H9 (cell line): Measurements from ENCODE around the gene EPB41L2. TPM values are rescaled to one million over a fixed set of nuclear protein-coding genes. Genes with fewer than 3 reads are reported as not detected.

Source experiments
- DNase-seq: peaks from one replicate; pipeline ENCODE4 v3.0.0-alpha.2; 2017
- H2AFZ ChIP-seq: one replicate; pipeline ENCODE4 v1.6.1; 2013; ENCODE audit warnings: mild to moderate bottlenecking, low read length, control low read depth, moderate library complexity
- H2AK5ac ChIP-seq: 2 replicates; pipeline ENCODE4 v1.6.1; 2013; ENCODE audit warnings: low read length, control low read depth, mixed read lengths; ENCODE audit not compliant: insufficient read length
- H2BK120ac ChIP-seq: one replicate; pipeline ENCODE4 v1.6.1; 2013; ENCODE audit warnings: low read depth, mild to moderate bottlenecking, low read length, control low read depth, inconsistent platforms; ENCODE audit not compliant: poor library complexity, severe bottlenecking
- H2BK12ac ChIP-seq: 2 replicates; pipeline ENCODE4 v1.6.1; 2013; ENCODE audit warnings: low read length, control low read depth, mixed read lengths, low read depth; ENCODE audit not compliant: insufficient read length
- H2BK15ac ChIP-seq: 2 replicates; pipeline ENCODE4 v1.6.1; 2013; ENCODE audit warnings: low read depth, low read length, control low read depth
- H2BK20ac ChIP-seq: one replicate; pipeline ENCODE4 v1.6.1; 2013; ENCODE audit warnings: low read depth, mild to moderate bottlenecking, low read length, control low read depth, inconsistent platforms; ENCODE audit not compliant: poor library complexity, severe bottlenecking
- H2BK5ac ChIP-seq: 2 replicates; pipeline ENCODE4 v1.6.1; 2013; ENCODE audit warnings: low read length, control low read depth, mixed read lengths; ENCODE audit not compliant: insufficient read length
- H3K14ac ChIP-seq: 2 replicates; pipeline ENCODE4 v1.6.1; 2013; ENCODE audit warnings: low read length, control low read depth; ENCODE audit not compliant: insufficient read depth
- H3K18ac ChIP-seq: 2 replicates; pipeline ENCODE4 v1.6.1; 2013; ENCODE audit warnings: low read depth, mild to moderate bottlenecking, mixed read lengths, low read length, control low read depth; ENCODE audit not compliant: insufficient read length
- H3K23ac ChIP-seq: 2 replicates; pipeline ENCODE4 v1.6.1; 2013; ENCODE audit warnings: low read length, control low read depth, mixed read lengths, low read depth; ENCODE audit not compliant: insufficient read length
- H3K23me2 ChIP-seq: 2 replicates; pipeline ENCODE4 v1.6.1; 2013; ENCODE audit warnings: low read depth, mild to moderate bottlenecking, mixed read lengths, low read length, control low read depth; ENCODE audit not compliant: insufficient read length, poor library complexity, severe bottlenecking
- H3K27ac ChIP-seq: 2 replicates; pipeline ENCODE4 v1.5.1; 2013; ENCODE audit warnings: low read length, control low read depth, mixed read lengths, low read depth; ENCODE audit not compliant: insufficient read length
- H3K27me3 ChIP-seq: 2 replicates; pipeline ENCODE4 v1.6.1; 2013; ENCODE audit warnings: low read length, control low read depth, inconsistent platforms; ENCODE audit not compliant: insufficient read depth
- H3K4ac ChIP-seq: 2 replicates; pipeline ENCODE4 v1.6.1; 2013; ENCODE audit warnings: low read depth, mild to moderate bottlenecking, control low read depth, inconsistent platforms, low read length, moderate library complexity
- H3K4me1 ChIP-seq: 2 replicates; pipeline ENCODE4 v1.6.1; 2013; ENCODE audit warnings: low read length, control low read depth, inconsistent platforms; ENCODE audit not compliant: insufficient read depth
- H3K4me2 ChIP-seq: 2 replicates; pipeline ENCODE4 v1.6.1; 2013; ENCODE audit warnings: low read length, control low read depth, mixed read lengths; ENCODE audit not compliant: insufficient read length, insufficient read depth
- H3K56ac ChIP-seq: 2 replicates; pipeline ENCODE4 v1.6.1; 2013; ENCODE audit warnings: low read depth, mild to moderate bottlenecking, mixed read lengths, low read length, control low read depth; ENCODE audit not compliant: insufficient read length
- H3K79me1 ChIP-seq: 2 replicates; pipeline ENCODE4 v1.6.1; 2013; ENCODE audit warnings: low read depth, mild to moderate bottlenecking, moderate library complexity, low read length, control low read depth, inconsistent platforms; ENCODE audit not compliant: insufficient read depth, poor library complexity, severe bottlenecking
- H3K79me2 ChIP-seq: 2 replicates; pipeline ENCODE4 v1.6.1; 2013; ENCODE audit warnings: low read length, control low read depth, inconsistent platforms; ENCODE audit not compliant: insufficient read depth
- H3K9ac ChIP-seq: 2 replicates; pipeline ENCODE4 v1.6.1; 2013; ENCODE audit warnings: low read length, control low read depth, mixed read lengths; ENCODE audit not compliant: insufficient read length; ENCODE audit errors: extremely low read depth
- H3K9me3 ChIP-seq: one replicate; pipeline ENCODE4 v1.6.1; 2013; ENCODE audit warnings: low read depth, low read length, inconsistent platforms; ENCODE audit not compliant: control insufficient read depth
- H3T11ph ChIP-seq: one replicate; pipeline ENCODE4 v1.6.1; 2013; ENCODE audit warnings: mild to moderate bottlenecking, low read length, control low read depth, inconsistent platforms
- H4K20me1 ChIP-seq: one replicate; pipeline ENCODE4 v1.6.1; 2013; ENCODE audit not compliant: control insufficient read depth, insufficient read length, insufficient read depth
- H4K5ac ChIP-seq: 2 replicates; pipeline ENCODE4 v1.6.1; 2013; ENCODE audit warnings: low read depth, mild to moderate bottlenecking, mixed read lengths, low read length, control low read depth; ENCODE audit not compliant: insufficient read length
- H4K8ac ChIP-seq: replicated peaks from 2 replicates; pipeline ENCODE4 v1.6.1; 2013; ENCODE audit warnings: low read length, control low read depth, mixed read lengths, low read depth; ENCODE audit not compliant: insufficient read length
- H4K91ac ChIP-seq: 2 replicates; pipeline ENCODE4 v1.6.1; 2013; ENCODE audit warnings: low read depth, mild to moderate bottlenecking, moderate library complexity, mixed read lengths, low read length, control low read depth; ENCODE audit not compliant: insufficient read length
- H3K27ac Mint-ChIP-seq, 3 experiments: 2 replicates in 2 of 3; 3 replicates in 1 of 3; pipeline ENCODE4 v1.8.0; 2020 to 2021; ENCODE audit warnings: mixed read lengths in 3 of 3, mild to moderate bottlenecking in 1 of 3, moderate library complexity in 1 of 3
- H3K27me3 Mint-ChIP-seq: 2 replicates; pipeline ENCODE4 v1.8.0; 2021; ENCODE audit warnings: low read depth, mild to moderate bottlenecking, moderate library complexity, mixed read lengths
- H3K36me3 Mint-ChIP-seq, 3 experiments: 2 replicates in 2 of 3; 3 replicates in 1 of 3; pipeline ENCODE4 v1.8.0; 2020 to 2021; ENCODE audit warnings: low read depth in 3 of 3, mixed read lengths in 3 of 3; ENCODE audit not compliant: insufficient read depth in 1 of 3
- H3K4me1 Mint-ChIP-seq, 2 experiments: 2 replicates each; pipeline ENCODE4 v1.8.0; 2020; ENCODE audit warnings: mixed read lengths in 2 of 2
- H3K4me3 Mint-ChIP-seq, 2 experiments: 2 replicates in 1 of 2; 3 replicates in 1 of 2; pipeline ENCODE4 v1.8.0; 2020 to 2021; ENCODE audit warnings: mild to moderate bottlenecking in 2 of 2, mixed read lengths in 2 of 2, moderate library complexity in 1 of 2
- H3K9me3 Mint-ChIP-seq, 2 experiments: 2 replicates in 1 of 2; 3 replicates in 1 of 2; pipeline ENCODE4 v1.8.0; 2020; ENCODE audit warnings: mild to moderate bottlenecking in 2 of 2, mixed read lengths in 2 of 2, moderate library complexity in 1 of 2
- WGBS: extraction: QIAGEN DNeasy Blood & Tissue Kit; methylation state at CpG from one replicate; pipeline ENCODE4 v1.1.7; 2013; ENCODE audit warnings: missing lambda C conversion rate, low lambda C conversion rate, mixed read lengths; ENCODE audit not compliant: insufficient read length; ENCODE audit errors: extremely low coverage; 5-methylcytosine and 5-hydroxymethylcytosine counted together
- total RNA-seq: library from RNA; stranded (reverse); gene quantifications from 2 replicates; pipeline ENCODE4 v1.2.1, GENCODE V29; 2021
- TF ChIP-seq, protein P1 (sequence below): fragments of 200-600 bp; sonication (generic); conservative IDR thresholded peaks from 3 replicates; pipeline ENCODE4 v1.8.0; 2021; ENCODE audit warnings: antibody characterized with exemption, mild to moderate bottlenecking

EPB41L2 gene
- total RNA-seq, 1 experiment from 2014 or later, result 90.2 TPM

DNA sequence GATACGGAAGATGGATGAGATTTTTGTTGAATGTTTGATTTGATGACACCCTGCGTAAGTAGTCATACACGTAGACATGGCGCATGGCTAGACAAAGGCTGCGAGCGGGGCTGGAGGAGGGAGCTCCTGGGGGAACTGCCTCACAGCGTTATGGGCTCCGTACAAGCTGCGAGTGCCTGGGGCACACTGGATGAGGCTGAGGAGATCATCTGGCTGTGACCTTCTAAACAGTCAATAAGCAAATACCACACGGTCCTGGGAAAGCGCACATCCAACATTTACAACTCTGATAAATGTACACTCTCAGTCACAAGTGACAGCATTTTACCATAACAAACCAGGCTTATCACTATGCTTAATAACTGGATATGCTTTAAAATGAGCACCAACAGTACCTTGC is 198.7 kb downstream of the EPB41L2 start:
- Histone ChIP-seq H2AK5ac (no peak overlapping the region), H3K27me3 (no peaks in the 10 kb centered on the region), H3K56ac (no peak overlapping the region), H3K23ac (no peak overlapping the region), H4K20me1 (no peaks in the 10 kb centered on the region), H4K8ac (no peak overlapping the region), H3K27ac (no peak overlapping the region), H3K9me3 (no peaks in the 10 kb centered on the region), H2BK5ac (no peak overlapping the region), H3T11ph (no peak overlapping the region), H2BK12ac (no peak overlapping the region), H3K4me1 (no peaks in the 10 kb centered on the region), H2BK20ac (no peak overlapping the region), H2BK120ac (no peak overlapping the region), H2BK15ac (no peak overlapping the region), H3K9ac (no peak overlapping the region), H3K23me2 (no peaks in the 10 kb centered on the region), H3K18ac (no peak overlapping the region), H2AFZ (no peak overlapping the region), H3K79me2 (no peaks in the 10 kb centered on the region; the same call in 1 of the 2 replicates), H4K5ac (no peak overlapping the region), H3K4me2 (no peak overlapping the region), H3K79me1 (no peaks in the 10 kb centered on the region), H4K91ac (no peak overlapping the region), H3K4ac (no peak overlapping the region), H3K14ac (no peak overlapping the region)
- no CpG with 5 or more reads among the region's 11 CpGs for WGBS
- H3K4me1 Mint-ChIP-seq, result peaks cover 12 to 16% of the 10 kb centered on the region in 2 experiments; a peak in 3 of 4 replicates
- H3K27ac Mint-ChIP-seq, result peak overlapping the region in 1 of 3 experiments; percentile 50; a peak in 1 of 7 replicates
- H3K27me3 Mint-ChIP-seq, result no peaks in the 10 kb centered on the region
- TF ChIP-seq, protein P1, sequence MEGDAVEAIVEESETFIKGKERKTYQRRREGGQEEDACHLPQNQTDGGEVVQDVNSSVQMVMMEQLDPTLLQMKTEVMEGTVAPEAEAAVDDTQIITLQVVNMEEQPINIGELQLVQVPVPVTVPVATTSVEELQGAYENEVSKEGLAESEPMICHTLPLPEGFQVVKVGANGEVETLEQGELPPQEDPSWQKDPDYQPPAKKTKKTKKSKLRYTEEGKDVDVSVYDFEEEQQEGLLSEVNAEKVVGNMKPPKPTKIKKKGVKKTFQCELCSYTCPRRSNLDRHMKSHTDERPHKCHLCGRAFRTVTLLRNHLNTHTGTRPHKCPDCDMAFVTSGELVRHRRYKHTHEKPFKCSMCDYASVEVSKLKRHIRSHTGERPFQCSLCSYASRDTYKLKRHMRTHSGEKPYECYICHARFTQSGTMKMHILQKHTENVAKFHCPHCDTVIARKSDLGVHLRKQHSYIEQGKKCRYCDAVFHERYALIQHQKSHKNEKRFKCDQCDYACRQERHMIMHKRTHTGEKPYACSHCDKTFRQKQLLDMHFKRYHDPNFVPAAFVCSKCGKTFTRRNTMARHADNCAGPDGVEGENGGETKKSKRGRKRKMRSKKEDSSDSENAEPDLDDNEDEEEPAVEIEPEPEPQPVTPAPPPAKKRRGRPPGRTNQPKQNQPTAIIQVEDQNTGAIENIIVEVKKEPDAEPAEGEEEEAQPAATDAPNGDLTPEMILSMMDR, result no peak
- H3K9me3 Mint-ChIP-seq, result no peaks in the 10 kb centered on the region
- peaks cover 9 to 15% (median 10%) of the 10 kb centered on the region in 3 experiments; a peak in 6 of 7 replicates for H3K36me3 Mint-ChIP-seq
- H3K4me3 Mint-ChIP-seq, result no peak overlapping the region
- no peak for DNase-seq
